Liver (tissue), 9 donors: ENCODE measurements around the gene OR6K3. TPM values are rescaled to one million over a fixed set of nuclear protein-coding genes. Genes with fewer than 3 reads are reported as not detected.

Experiments
- DNase-seq: peaks from one replicate; pipeline ENCODE4 v3.0.0-alpha.2; 2017; ENCODE audit warnings: low spot score
- H3K27ac ChIP-seq, 2 donors: one replicate each; pipeline ENCODE4 v1.7.0; 2013; ENCODE audit warnings: inconsistent platforms in 2 of 2, low read length in 2 of 2, control low read depth in 1 of 2, low read depth in 1 of 2, mild to moderate bottlenecking in 1 of 2
- H3K27me3 ChIP-seq, 4 donors: one replicate each; pipeline versions ENCODE4 v1.6.1 to v1.7.0; 2013; ENCODE audit warnings: low read length in 3 of 4, inconsistent platforms in 1 of 4, mild to moderate bottlenecking in 1 of 4, moderate library complexity in 1 of 4; ENCODE audit not compliant: control insufficient read depth in 4 of 4, insufficient read depth in 4 of 4
- H3K36me3 ChIP-seq, 4 donors: one replicate each; pipeline versions ENCODE4 v1.6.1 to v1.7.0; 2013; ENCODE audit warnings: low read length in 3 of 4, mild to moderate bottlenecking in 3 of 4, low read depth in 1 of 4, moderate library complexity in 1 of 4; ENCODE audit not compliant: control insufficient read depth in 4 of 4, insufficient read depth in 3 of 4
- H3K4me1 ChIP-seq, 4 donors: one replicate each; pipeline versions ENCODE4 v1.6.1 to v1.7.0; 2013; ENCODE audit warnings: low read length in 3 of 4, mild to moderate bottlenecking in 3 of 4, moderate library complexity in 1 of 4; ENCODE audit not compliant: control insufficient read depth in 4 of 4, insufficient read depth in 4 of 4
- H3K4me3 ChIP-seq, 3 donors: one replicate each; pipeline versions ENCODE4 v1.6.1 to v1.7.0; 2013; ENCODE audit warnings: low read length in 3 of 3, control low read depth in 1 of 3, low read depth in 1 of 3, mild to moderate bottlenecking in 1 of 3
- H3K9ac ChIP-seq, 2 donors: one replicate each; pipeline ENCODE4 v1.7.0; 2013; ENCODE audit warnings: low read length in 2 of 2, mild to moderate bottlenecking in 2 of 2, moderate library complexity in 2 of 2, control low read depth in 1 of 2, low read depth in 1 of 2
- H3K9me3 ChIP-seq, 4 donors: one replicate each; pipeline versions ENCODE4 v1.6.1 to v1.7.0; 2013; ENCODE audit warnings: low read length in 3 of 4; ENCODE audit not compliant: control insufficient read depth in 4 of 4
- CTCF ChIP-seq: fragments of 150-350 bp; IDR thresholded peaks from 2 replicates; pipeline ENCODE4 v1.5.1; 2017; ENCODE audit warnings: improper control_type of control experiment, low read depth, low read length; ENCODE audit not compliant: missing input control
- FOXA2 ChIP-seq: IDR thresholded peaks from 2 replicates; pipeline ENCODE4 v1.6.1; 2016; ENCODE audit warnings: antibody characterized with exemption
- GABPA ChIP-seq, 2 donors: IDR thresholded peaks in 1 of 2; conservative IDR thresholded peaks in 1 of 2; 2 replicates each; pipeline ENCODE4 v1.6.1; 2016; ENCODE audit warnings: antibody characterized with exemption in 2 of 2, mild to moderate bottlenecking in 1 of 2, moderate library complexity in 1 of 2
- HNF4A ChIP-seq, 2 donors: conservative IDR thresholded peaks; 2 replicates each; pipeline ENCODE4 v1.6.1; 2016; ENCODE audit warnings: antibody characterized with exemption in 2 of 2, mild to moderate bottlenecking in 2 of 2
- HNF4G ChIP-seq: IDR thresholded peaks from 2 replicates; pipeline ENCODE4 v1.6.1; 2016; ENCODE audit warnings: antibody characterized with exemption
- MAX ChIP-seq: IDR thresholded peaks from 2 replicates; pipeline ENCODE4 v1.6.1; 2016; ENCODE audit warnings: antibody characterized with exemption
- NR2F2 ChIP-seq: IDR thresholded peaks from 2 replicates; pipeline ENCODE4 v1.6.1; 2016; ENCODE audit warnings: antibody characterized with exemption
- REST ChIP-seq: IDR thresholded peaks from 2 replicates; pipeline ENCODE4 v1.6.1; 2016; ENCODE audit warnings: antibody characterized with exemption, mild to moderate bottlenecking
- SP1 ChIP-seq: IDR thresholded peaks from 2 replicates; pipeline ENCODE4 v1.6.1; 2018; ENCODE audit warnings: antibody characterized with exemption, mild to moderate bottlenecking
- TAF1 ChIP-seq: conservative IDR thresholded peaks from 2 replicates; pipeline ENCODE4 v1.6.1; 2016; ENCODE audit warnings: antibody characterized with exemption, mild to moderate bottlenecking
- YY1 ChIP-seq: IDR thresholded peaks from 2 replicates; pipeline ENCODE4 v1.6.1; 2016; ENCODE audit warnings: antibody characterized with exemption, mild to moderate bottlenecking
- whole genome bisulfite sequencing: extraction: QIAGEN DNeasy Blood & Tissue Kit; methylation state at CpG from one replicate; pipeline ENCODE4 v1.1.7; 2013; 5-methylcytosine and 5-hydroxymethylcytosine counted together
- polyA plus RNA-seq, 2 donors: library from polyadenylated mRNA; stranded (reverse) in 1 of 2; unstranded in 1 of 2; fragments of 200-250 nt in 1 of 2; fragments of >200 nt in 1 of 2; fragmentation: Nextera tagmentation in 1 of 2; extraction: Ambion mirVana in 1 of 2; gene quantifications; one replicate each; pipeline versions ENCODE4 v1.2.1 to v1.2.3, GENCODE V29; 2013 to 2015
- total RNA-seq, 2 donors: library from RNA; depleted of rRNA; stranded (reverse); fragments of >200 nt; gene quantifications; one replicate each; pipeline ENCODE4 v1.2.3, GENCODE V29; 2014
- donor health status: healthy.
- donor health status: healthy.
- donor health status: healthy.
- donor health status: healthy.
- donor health status: healthy.

Gene OR6K3
- total and polyA plus RNA-seq, 4 donors = 0.19 TPM; not detected in 3

GRCh38 chr1:158681606-158682005 is 38.9 kb downstream of the OR6K3 start (continued):
- TF ChIP-seq REST (no peak), GABPA (IDR thresholded peaks at IDR 0.05 in 1 of 2, conservative IDR thresholded peaks at IDR 0.05 in 1 of 2) (no peak), NR2F2 (no peak), HNF4G (no peak), HNF4A (conservative IDR thresholded peaks at IDR 0.05) (no peak), FOXA2 (no peak), TAF1 (no peak), CTCF (no peak)

DNA sequence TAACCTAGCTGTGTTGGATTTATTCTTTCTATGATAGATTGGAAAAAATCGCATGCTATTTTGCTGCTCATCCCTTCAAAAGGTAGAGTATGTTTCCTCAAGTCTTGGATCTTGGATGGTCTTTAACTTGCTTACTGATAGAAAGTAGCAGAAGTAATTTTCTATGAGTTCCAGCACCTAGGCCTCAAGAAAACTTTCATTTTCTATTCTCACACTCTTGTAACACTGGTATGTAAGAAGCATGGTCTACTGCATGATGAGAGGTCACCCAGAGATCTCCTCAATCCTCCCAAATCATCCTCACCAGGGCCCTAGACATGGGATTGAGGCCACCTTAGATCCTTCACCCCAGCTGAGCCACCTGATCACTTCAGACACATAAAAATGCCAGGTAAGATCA is 41.2 kb downstream of the OR6K3 start:
- Histone ChIP-seq H3K27ac (no peak overlapping the region), H3K36me3 (no peaks in the 10 kb centered on the region), H3K4me3 (no peak overlapping the region), H3K27me3 (peaks cover 0 to 6% (median 1%) of the 10 kb centered on the region in 4 donors), H3K9ac (no peak overlapping the region), H3K4me1 (no peaks in the 10 kb centered on the region), H3K9me3 (no peaks in the 10 kb centered on the region)
- TF ChIP-seq YY1 (no peak), REST (no peak), GABPA (IDR thresholded peaks at IDR 0.05 in 1 of 2, conservative IDR thresholded peaks at IDR 0.05 in 1 of 2) (no peak), SP1 (no peak), MAX (no peak), CTCF (no peak)
- no peak for DNase-seq
- WGBS = 76% methylated on average over 1 of the region's 1 CpG
